Urinary bladder (tissue), 4 donors: ENCODE data around the gene ATP1B3. TPM values are rescaled to one million over a fixed set of nuclear protein-coding genes. Genes with fewer than 3 reads are reported as not detected.
"Not testable (repeated sequence)": the region's sequence is repeated elsewhere in the genome, so short reads cannot be mapped to it uniquely, and the experiment has no call there.

Experiments used
- DNase-seq: peaks from one replicate; pipeline ENCODE4 v3.0.0-alpha.2; 2015; ENCODE audit errors: extremely low spot score
- H3K27ac ChIP-seq: one replicate; pipeline ENCODE4 v1.5.1; 2013; ENCODE audit warnings: low read depth, mild to moderate bottlenecking, moderate library complexity
- H3K36me3 ChIP-seq: one replicate; pipeline ENCODE4 v1.6.1; 2013; ENCODE audit warnings: mild to moderate bottlenecking, moderate library complexity; ENCODE audit not compliant: insufficient read depth
- H3K4me1 ChIP-seq: one replicate; pipeline ENCODE4 v1.6.1; 2013; ENCODE audit warnings: mild to moderate bottlenecking, moderate library complexity; ENCODE audit not compliant: insufficient read depth
- H3K4me3 ChIP-seq: one replicate; pipeline ENCODE4 v1.5.1; 2013; ENCODE audit warnings: low read depth, low read length
- WGBS: extraction: QIAGEN DNeasy Blood & Tissue Kit; methylation state at CpG from one replicate; pipeline ENCODE4 v1.1.7; 2013; 5-methylcytosine and 5-hydroxymethylcytosine counted together
- polyA plus RNA-seq: library from polyadenylated mRNA; stranded (reverse); fragments of 200-250 nt; gene quantifications from one replicate; pipeline ENCODE4 v1.2.3, GENCODE V29; 2013
- total RNA-seq: library from RNA; depleted of rRNA; stranded (reverse); fragments of >200 nt; gene quantifications from one replicate; pipeline ENCODE4 v1.2.3, GENCODE V29; 2014
- donor health status: healthy with polysubstance abuse.
- donor health status: healthy.

Gene ATP1B3
- total and polyA plus RNA-seq, 2 donors = 21.8 to 75.8 TPM

DNA sequence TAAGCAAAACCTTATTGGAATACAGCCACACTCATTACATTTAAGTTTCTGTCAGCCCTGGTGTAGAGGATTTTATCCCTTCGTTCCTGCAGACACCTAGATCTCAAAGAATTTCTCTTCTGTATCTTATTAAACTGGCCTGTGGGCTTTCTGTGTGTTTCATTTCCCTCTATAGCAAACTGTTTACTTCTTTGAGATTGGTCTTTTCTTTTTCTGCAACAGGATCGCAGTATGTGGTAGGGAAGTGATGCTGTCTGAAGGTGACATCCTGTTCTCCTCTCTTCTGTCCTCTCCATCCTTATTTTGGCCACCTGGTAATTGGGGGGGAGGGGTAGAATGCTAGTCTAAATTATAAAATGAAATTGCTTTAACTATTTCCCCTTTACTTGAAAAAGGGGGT is 25.5 kb downstream of the ATP1B3 start:
- 78% methylated on average over 2 of the region's 2 CpGs for WGBS
- Histone ChIP-seq H3K4me3 (no peak overlapping the region), H3K4me1 (no peaks in the 10 kb centered on the region), H3K36me3 (no peaks in the 10 kb centered on the region), H3K27ac (no peak overlapping the region)
- no peak for DNase-seq

DNA sequence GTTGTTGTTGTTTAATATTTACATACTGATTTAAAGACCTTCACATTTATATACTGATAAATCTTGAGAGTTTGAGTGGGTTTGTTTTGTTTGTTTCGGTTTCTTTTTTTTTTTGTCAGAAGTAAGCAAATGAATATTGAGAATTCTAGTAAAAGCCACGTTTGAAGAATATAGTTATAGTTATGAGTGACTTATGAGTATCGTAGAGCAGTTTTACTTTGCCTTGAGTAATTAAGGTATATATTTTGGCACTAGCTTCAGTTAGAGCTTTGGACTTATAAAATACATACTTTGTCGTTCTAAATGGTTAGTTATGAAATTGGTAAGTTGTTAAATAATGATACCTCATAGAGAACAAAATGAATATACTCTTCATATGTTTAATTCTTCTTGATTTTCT is 27.8 kb downstream of the ATP1B3 start:
- Histone ChIP-seq H3K4me3 (no peak overlapping the region), H3K4me1 (no peaks in the 10 kb centered on the region), H3K27ac (no peak overlapping the region), H3K36me3 (no peaks in the 10 kb centered on the region)
- 74% methylated on average over 4 of the region's 4 CpGs for WGBS
- no peak for DNase-seq

DNA sequence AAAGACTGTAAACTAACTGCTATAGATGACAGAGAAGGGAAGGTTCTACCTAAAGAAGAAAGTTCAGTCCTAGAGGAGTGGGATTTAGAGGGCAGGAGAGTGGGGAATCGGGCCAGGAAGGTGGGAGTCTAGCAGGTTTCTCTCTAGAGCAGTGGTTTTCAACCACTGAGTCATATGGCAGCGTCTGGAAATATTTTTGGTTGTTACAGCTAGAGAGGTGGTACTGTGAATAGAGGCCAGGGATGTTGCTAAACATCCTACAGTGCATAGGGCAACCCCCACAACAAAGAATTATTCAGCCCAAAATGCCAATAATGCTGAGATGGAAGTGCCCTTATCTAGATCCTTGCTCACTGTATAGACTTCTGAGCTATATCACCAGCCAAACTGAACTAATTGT is 28.7 kb downstream of the ATP1B3 start:
- 91% methylated on average over 2 of the region's 2 CpGs for WGBS
- Histone ChIP-seq H3K27ac (no peak overlapping the region), H3K4me3 (no peak overlapping the region), H3K36me3 (no peaks in the 10 kb centered on the region), H3K4me1 (no peaks in the 10 kb centered on the region)
- DNase-seq = no peak

DNA sequence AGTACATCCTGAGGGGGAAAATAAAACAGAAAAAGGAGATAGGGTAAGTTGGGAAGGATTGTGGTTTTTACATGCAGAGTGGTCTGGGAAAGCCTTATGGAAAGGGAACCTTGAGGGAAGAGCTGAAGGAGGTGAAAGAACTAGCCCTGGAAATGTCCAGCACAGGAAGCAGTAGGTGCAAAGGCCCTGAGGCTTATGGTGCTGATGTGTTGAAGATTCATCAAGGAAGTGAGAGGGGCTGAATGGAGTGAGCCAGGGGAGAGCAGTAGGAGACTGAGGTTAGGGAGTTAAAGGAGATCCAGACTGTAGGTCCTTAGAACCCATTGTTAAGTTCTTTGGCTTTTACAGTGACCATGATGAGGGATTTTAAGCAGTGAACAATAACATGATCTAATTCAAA is 33.0 kb downstream of the ATP1B3 start:
- DNase-seq = no peak
- no peak overlapping the region for H3K4me3 ChIP-seq
- H3K4me1 ChIP-seq = no peaks in the 10 kb centered on the region
- H3K36me3 ChIP-seq = peaks cover 2% of the 10 kb centered on the region
- no peak overlapping the region for H3K27ac ChIP-seq

DNA sequence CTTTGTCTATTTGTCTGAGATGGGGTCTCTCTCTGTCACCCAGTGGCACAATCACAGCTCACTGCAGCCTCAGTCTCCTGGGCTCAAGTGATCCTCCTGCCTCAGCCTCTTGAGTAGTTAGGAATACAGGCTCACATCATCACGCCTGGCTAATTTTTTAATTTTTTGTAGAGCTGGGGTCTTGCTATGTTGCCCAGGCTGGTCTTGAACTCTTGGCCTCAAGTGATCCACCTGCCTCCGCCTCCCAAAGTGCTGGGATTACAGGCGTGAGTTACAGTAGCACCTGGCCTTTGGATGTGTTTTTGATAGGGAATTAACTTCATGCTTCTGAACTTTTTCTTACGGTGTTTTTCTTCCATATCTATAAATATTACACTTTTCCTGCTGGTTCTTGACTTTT is 33.5 kb downstream of the ATP1B3 start:
- not testable (repeated sequence) for H3K27ac ChIP-seq, H3K4me1 ChIP-seq, H3K36me3 ChIP-seq, DNase-seq, H3K4me3 ChIP-seq
- WGBS = 99% methylated on average over 4 of the region's 4 CpGs

DNA sequence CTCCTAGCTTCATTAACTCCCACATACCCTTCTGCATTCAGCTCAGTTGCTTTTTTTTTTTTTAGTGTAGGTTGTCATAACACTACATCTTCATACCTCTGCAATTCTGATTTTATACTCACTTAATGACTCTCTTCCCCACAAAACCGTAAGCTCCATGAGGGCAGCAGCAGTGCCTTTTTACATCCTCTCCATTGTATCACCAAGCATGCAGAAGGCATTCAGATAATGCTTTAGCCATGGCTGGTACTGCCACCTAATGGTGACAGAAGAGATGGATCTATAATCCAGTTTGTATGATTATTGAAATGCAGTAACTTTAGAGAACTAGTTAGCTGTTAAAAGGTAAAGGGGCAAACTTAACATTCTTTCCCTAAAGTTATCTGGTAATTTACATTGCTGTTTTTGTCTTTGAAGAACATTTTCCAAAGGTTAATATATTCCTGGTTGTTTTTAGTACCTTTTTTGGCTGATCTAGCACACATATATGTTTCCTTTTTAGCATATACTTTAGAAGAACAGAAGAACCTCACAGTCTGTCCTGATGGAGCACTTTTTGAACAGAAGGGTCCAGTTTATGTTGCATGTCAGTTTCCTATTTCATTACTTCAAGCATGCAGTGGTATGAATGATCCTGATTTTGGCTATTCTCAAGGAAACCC is 36.8 kb downstream of the ATP1B3 start:
- WGBS = 46% methylated on average over 1 of the region's 1 CpG

DNA sequence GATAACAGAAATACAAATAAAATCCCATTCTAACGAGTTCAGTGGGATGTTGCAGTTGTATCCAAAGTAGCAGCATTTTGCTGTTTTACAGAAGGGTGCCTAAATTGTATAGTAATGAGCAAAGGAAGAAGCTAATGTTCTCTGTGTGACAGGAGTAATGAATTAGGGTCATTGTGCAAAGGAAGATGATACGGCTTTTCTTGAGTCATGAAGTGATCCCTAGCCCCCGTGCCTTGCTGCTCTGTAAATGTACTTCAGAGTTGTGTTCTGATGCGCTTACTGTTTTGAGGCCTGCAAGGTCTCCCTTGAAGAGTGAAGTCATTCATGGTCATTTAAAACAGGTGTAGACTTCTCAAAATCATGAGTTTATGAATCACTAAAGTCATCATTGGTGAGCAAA is 37.9 kb downstream of the ATP1B3 start:
- Histone ChIP-seq H3K4me3 (no peak overlapping the region), H3K27ac (no peak overlapping the region), H3K4me1 (no peaks in the 10 kb centered on the region), H3K36me3 (peaks cover 2% of the 10 kb centered on the region)
- 92% methylated on average over 4 of the region's 4 CpGs for WGBS
- no peak for DNase-seq

More for the DNA sequence above, 36.8 kb downstream of the ATP1B3 start:
- H3K4me3 ChIP-seq = no peak overlapping the region
- no peak overlapping the region for H3K27ac ChIP-seq
- peaks cover 2% of the 10 kb centered on the region for H3K36me3 ChIP-seq
- no peak for DNase-seq
- H3K4me1 ChIP-seq = no peaks in the 10 kb centered on the region

DNA sequence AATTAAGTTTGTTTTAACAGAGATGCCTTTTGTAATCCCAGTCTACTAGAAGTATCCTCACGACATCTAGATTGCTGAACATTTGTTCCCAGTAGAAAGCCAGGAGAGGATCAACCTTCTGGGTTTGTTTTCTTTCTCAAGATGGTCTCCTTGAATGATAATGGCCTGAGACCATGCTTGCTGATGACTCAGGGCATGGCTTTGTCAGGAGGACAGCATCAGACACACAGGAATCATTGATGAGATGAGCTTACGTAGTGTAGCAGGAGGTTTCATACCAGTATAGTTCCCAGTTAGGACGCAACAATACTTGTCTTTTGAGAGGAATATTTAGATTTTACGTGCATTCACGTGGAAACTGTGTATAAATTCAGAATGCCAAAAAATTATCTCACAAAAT is 38.6 kb downstream of the ATP1B3 start:
- 74% methylated on average over 5 of the region's 5 CpGs for WGBS
- no peak overlapping the region for H3K4me3 ChIP-seq
- peaks cover 2% of the 10 kb centered on the region for H3K36me3 ChIP-seq
- H3K4me1 ChIP-seq = no peaks in the 10 kb centered on the region
- H3K27ac ChIP-seq = no peak overlapping the region
- DNase-seq = no peak

DNA sequence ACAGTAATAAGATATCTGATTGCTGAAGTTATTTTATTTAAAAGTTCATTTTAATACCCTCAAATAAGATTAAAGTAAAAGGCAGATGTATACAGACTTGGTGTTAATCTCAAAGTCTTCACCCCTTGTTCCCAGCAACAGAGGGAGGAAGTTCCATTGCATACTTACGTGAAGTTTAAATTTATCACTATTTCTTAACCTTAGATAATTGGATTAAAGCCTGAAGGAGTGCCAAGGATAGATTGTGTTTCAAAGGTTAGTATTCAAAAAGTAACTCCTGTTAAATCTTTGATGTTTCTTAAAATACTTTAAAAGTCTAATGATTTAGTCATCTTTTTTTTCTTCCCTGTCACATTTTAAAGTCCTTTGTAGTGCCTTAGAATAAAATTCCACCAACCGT is 39.3 kb downstream of the ATP1B3 start:
- no peak for DNase-seq
- H3K4me1 ChIP-seq = no peaks in the 10 kb centered on the region
- H3K27ac ChIP-seq = no peak overlapping the region
- H3K36me3 ChIP-seq = peaks cover 2% of the 10 kb centered on the region
- 74% methylated on average over 2 of the region's 2 CpGs for WGBS
- H3K4me3 ChIP-seq = no peak overlapping the region

DNA sequence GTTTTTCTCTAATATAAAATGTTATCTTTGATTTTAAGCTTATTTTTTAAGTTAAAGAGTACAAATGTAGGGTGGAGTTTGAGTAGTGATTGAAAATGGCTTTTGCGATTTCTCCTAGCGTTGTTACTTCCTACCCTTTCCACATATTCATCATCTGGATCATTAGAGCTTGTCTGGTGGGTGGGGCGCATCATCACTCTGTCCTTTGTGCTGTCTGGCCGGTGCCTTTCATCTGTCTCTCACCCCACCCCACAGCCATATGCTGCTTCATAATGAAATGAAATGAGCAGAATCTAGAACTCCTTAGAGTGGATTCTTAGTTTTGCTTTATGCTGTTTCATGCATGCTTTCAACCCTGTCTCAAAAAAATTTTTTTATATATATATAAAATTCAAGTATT is 44.3 kb downstream of the ATP1B3 start:
- Histone ChIP-seq H3K4me1 (no peaks in the 10 kb centered on the region), H3K36me3 (peaks cover 5% of the 10 kb centered on the region), H3K4me3 (no peak overlapping the region), H3K27ac (no peak overlapping the region)
- DNase-seq = no peak
- 94% methylated on average over 4 of the region's 4 CpGs for WGBS

DNA sequence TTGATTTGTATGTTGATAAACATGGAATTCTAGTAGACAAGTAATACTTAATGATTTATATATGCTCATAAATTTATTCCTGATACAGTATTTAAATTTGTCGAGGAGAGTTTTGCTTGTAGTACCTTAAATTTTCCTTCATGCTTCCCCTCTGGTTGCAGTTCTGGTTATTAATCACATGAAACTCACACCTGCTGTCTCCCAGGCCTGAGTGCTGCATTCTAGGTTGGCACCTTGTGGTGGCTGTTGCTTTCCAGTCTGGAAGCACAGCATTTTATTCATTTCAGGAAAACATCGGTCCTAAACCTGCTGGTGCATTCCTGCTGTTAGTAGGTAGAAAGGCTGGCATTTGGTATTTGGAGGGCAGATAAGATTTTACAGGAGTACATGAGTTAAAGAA is 44.9 kb downstream of the ATP1B3 start:
- Histone ChIP-seq H3K4me1 (no peaks in the 10 kb centered on the region), H3K36me3 (peaks cover 6% of the 10 kb centered on the region), H3K4me3 (no peak overlapping the region), H3K27ac (no peak overlapping the region)
- 87% methylated on average over 2 of the region's 2 CpGs for WGBS
- DNase-seq = no peak

DNA sequence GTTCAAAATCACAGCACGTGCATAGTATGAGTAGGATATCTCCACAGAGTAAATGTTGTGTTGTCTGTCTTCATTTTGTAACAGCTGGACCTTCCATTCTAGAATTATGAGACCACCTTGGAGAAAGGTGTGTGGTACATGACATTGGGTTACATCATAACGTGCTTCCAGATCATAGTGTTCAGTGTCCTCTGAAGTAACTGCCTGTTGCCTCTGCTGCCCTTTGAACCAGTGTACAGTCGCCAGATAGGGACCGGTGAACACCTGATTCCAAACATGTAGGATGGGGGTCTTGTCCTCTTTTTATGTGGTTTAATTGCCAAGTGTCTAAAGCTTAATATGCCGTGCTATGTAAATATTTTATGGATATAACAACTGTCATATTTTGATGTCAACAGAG is 49.2 kb downstream of the ATP1B3 start:
- not testable (repeated sequence) for H3K27ac ChIP-seq, H3K4me3 ChIP-seq, H3K36me3 ChIP-seq, DNase-seq, H3K4me1 ChIP-seq
- 84% methylated on average over 5 of the region's 5 CpGs for WGBS

DNA sequence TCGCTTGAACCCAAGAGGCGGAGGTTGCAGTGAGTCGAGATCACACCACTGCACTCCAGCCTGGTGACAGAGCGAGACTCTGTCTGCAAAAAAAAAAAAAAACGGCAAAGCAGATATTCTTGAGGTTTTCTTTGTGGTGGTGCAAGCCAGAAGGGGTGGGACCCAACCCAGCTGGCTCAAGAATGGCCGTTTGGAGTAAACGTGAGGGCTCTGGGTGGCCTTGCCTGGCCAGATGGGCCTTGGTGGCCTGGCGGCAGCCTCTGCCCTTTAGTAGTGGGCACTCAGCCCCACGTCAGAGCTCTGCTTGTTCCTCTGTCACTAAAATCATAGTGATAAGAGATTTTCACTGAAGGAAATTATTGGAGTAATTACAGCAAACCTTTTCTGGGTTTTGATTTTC is 50.5 kb downstream of the ATP1B3 start:
- Histone ChIP-seq H3K4me1 (no peaks in the 10 kb centered on the region), H3K4me3 (no peak overlapping the region), H3K27ac (no peak overlapping the region), H3K36me3 (peaks cover 7% of the 10 kb centered on the region)
- DNase-seq = no peak
- WGBS = 76% methylated on average over 9 of the region's 9 CpGs

DNA sequence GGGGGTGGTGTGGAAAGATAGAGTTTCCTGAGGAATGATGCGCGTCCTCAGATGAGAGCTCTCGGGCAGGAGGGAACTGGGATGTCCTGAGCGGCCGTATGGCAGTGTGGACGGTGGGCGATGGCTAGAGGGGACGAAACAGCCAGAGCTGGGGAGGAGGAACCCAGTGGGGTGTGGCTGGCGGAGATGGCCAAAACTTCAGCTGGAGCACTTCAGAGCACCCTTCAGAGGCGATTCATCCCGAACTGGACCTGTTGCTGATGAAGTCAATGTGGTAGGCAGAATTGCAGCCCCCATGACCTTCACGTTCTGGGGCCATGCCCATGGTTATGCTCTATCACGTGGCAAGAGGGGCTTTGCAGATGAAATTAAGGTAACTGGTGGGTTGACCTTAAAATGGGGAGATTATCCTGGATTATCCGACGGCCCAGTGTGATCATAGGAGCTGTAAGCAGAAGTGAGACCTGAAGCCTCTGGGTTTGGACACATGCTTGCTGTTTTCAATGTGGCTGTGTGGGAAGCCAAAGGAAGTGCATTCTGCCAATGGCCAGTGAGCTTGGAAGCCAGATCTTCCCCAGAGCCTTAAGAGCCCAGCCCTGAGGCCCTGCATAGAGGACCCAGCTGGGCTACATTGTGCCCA is 52.3 kb downstream of the ATP1B3 start:
- Histone ChIP-seq H3K27ac (no peak overlapping the region), H3K36me3 (peaks cover 4% of the 10 kb centered on the region), H3K4me1 (no peaks in the 10 kb centered on the region), H3K4me3 (no peak overlapping the region)
- DNase-seq = no peak
- WGBS = 90% methylated on average over 15 of the region's 15 CpGs
